Activated CD8-positive, alpha-beta T cell treated with anti-CD3 and anti-CD28 coated beads for 36 hours (primary cell): ENCODE measurements around the gene NYNRIN. TPM values are rescaled to one million over a fixed set of nuclear protein-coding genes. Genes with fewer than 3 reads are reported as not detected.

Experiments
- ATAC-seq: fragments of 200-7000 bp; cut with Tn5 transposase; one replicate; pipeline ENCODE4 v1.10.0; 2021; ENCODE audit warnings: mild to moderate bottlenecking, moderate library complexity
- CTCF ChIA-PET: fragments of 350-600 bp; sonication (Branson Sonifier 250); formaldehyde crosslinking; loops from one replicate; lab custom pipeline; 2021; ENCODE audit warnings: antibody characterized with exemption; lab: Charles Lee
- POLR2A ChIA-PET: fragments of 350-600 bp; sonication (Branson Sonifier 250); formaldehyde crosslinking; loops from one replicate; lab custom pipeline; 2021; ENCODE audit warnings: antibody characterized with exemption; lab: Charles Lee
- DNase-seq: peaks from one replicate; pipeline ENCODE4 v3.0.0-alpha.2; 2020
- H3K27ac Mint-ChIP-seq: one replicate; pipeline ENCODE4 v1.8.0; 2021; ENCODE audit warnings: mild to moderate bottlenecking, mixed read lengths
- H3K27me3 Mint-ChIP-seq: one replicate; pipeline ENCODE4 v1.8.0; 2021; ENCODE audit warnings: mixed read lengths
- H3K36me3 Mint-ChIP-seq: one replicate; pipeline ENCODE4 v1.8.0; 2021; ENCODE audit warnings: low read depth, mixed read lengths
- H3K4me1 Mint-ChIP-seq: one replicate; pipeline ENCODE4 v1.8.0; 2021; ENCODE audit warnings: low read depth, mixed read lengths
- H3K4me3 Mint-ChIP-seq: one replicate; pipeline ENCODE4 v1.8.0; 2021; ENCODE audit warnings: mild to moderate bottlenecking, moderate library complexity, mixed read lengths
- H3K9me3 Mint-ChIP-seq: one replicate; pipeline ENCODE4 v1.8.0; 2021; ENCODE audit warnings: mixed read lengths
- CTCF ChIP-seq: fragments of 200-600 bp; IDR thresholded peaks from one replicate; pipeline ENCODE4 v1.8.0; 2022; ENCODE audit warnings: antibody characterized with exemption, mild to moderate bottlenecking
- intact Hi-C: fragments of 100-400 bp; cut with micrococcal nuclease; formaldehyde crosslinking; loops from one replicate; pipeline ENCODE4 v1.10.0; 2022
- total RNA-seq, 2 experiments: library from RNA; stranded (reverse); gene quantifications; one replicate each; pipeline ENCODE4 v1.2.3, GENCODE V29; 2021

The NYNRIN gene
- total RNA-seq, 2 experiments from 2014 or later: 0.05 to 0.27 TPM

- intact Hi-C loops: no loop called here
- no peak for ATAC-seq
- no peak for DNase-seq
- H3K9me3 Mint-ChIP-seq: no peaks in the 10 kb centered on the region
- ChIA-PET POLR2A (interaction anchor here (1.2 kb wide), 1 partner anchor 15 kb away, joined by 4 read pairs; no protein-coding TSS in a partner anchor), CTCF (interaction anchor here (0.8 to 1.2 kb wide), 4 partner anchors 22 to 125 kb away, joined by 3 to 5 read pairs (median 3); no protein-coding TSS in a partner anchor)
- H3K27me3 Mint-ChIP-seq: no peaks in the 10 kb centered on the region
- peaks cover 1% of the 10 kb centered on the region for H3K4me1 Mint-ChIP-seq
- H3K36me3 Mint-ChIP-seq: no peaks in the 10 kb centered on the region
- no peak overlapping the region for H3K4me3 Mint-ChIP-seq
- no peak for TF ChIP-seq CTCF
- no peak overlapping the region for H3K27ac Mint-ChIP-seq
These were observed 59.9 kb downstream of the NYNRIN start for GRCh38 chr14:24458736-24459135.

- no peak for TF ChIP-seq CTCF
- CTCF ChIA-PET: interaction anchor here (1.2 kb wide), 1 partner anchor 126 kb away, joined by 5 read pairs; no protein-coding TSS in a partner anchor
- POLR2A ChIA-PET: no interaction called here
- Mint-ChIP-seq H3K27ac (no peak overlapping the region), H3K9me3 (no peaks in the 10 kb centered on the region), H3K4me1 (peaks cover 6% of the 10 kb centered on the region), H3K27me3 (no peaks in the 10 kb centered on the region), H3K4me3 (no peak overlapping the region), H3K36me3 (no peaks in the 10 kb centered on the region)
- intact Hi-C loops: no loop called here
- DNase-seq (no peak), ATAC-seq (no peak)
These were observed 60.5 kb downstream of the NYNRIN start for GRCh38 chr14:24459331-24459730.

- ChIA-PET POLR2A (no interaction called here), CTCF (no interaction called here)
- Mint-ChIP-seq H3K9me3 (no peaks in the 10 kb centered on the region), H3K27me3 (no peaks in the 10 kb centered on the region), H3K36me3 (peaks cover 3% of the 10 kb centered on the region), H3K27ac (no peak overlapping the region), H3K4me1 (peaks cover 17% of the 10 kb centered on the region), H3K4me3 (no peak overlapping the region)
- TF ChIP-seq CTCF: no peak
- DNase-seq: no peak
- ATAC-seq: no peak
- intact Hi-C loops: no loop called here
These were observed 62.5 kb downstream of the NYNRIN start for GRCh38 chr14:24461336-24461735.

- ATAC-seq: no peak
- intact Hi-C loops: no loop called here
- H3K27me3 Mint-ChIP-seq: no peaks in the 10 kb centered on the region
- CTCF ChIA-PET: no interaction called here
- no peak for TF ChIP-seq CTCF
- peaks cover 3% of the 10 kb centered on the region for H3K36me3 Mint-ChIP-seq
- no peak overlapping the region for H3K4me3 Mint-ChIP-seq
- H3K9me3 Mint-ChIP-seq: no peaks in the 10 kb centered on the region
- DNase-seq: no peak
- POLR2A ChIA-PET: no interaction called here
- H3K27ac Mint-ChIP-seq: no peak overlapping the region
- H3K4me1 Mint-ChIP-seq: peaks cover 17% of the 10 kb centered on the region
These were observed 64.4 kb downstream of the NYNRIN start for GRCh38 chr14:24463017-24463883.
